Neural cell (in vitro differentiated cells): Measurements from ENCODE around the gene ACLY. TPM values are rescaled to one million over a fixed set of nuclear protein-coding genes. Genes with fewer than 3 reads are reported as not detected.

Experiments
- H2AFZ ChIP-seq: fragments of 200-600, 300-800 bp; sonication (generic), shearing (Covaris generic); 2 replicates; pipeline ENCODE4 v1.6.0; 2014; ENCODE audit warnings: low read depth, mild to moderate bottlenecking, antibody characterized with exemption, low read length, moderate library complexity
- H3F3A ChIP-seq: fragments of 200-600 bp; shearing (Covaris generic); 2 replicates; pipeline ENCODE4 v1.6.1; 2016; ENCODE audit warnings: mild to moderate bottlenecking, moderate library complexity, mixed read lengths, antibody characterized with exemption, low read length; ENCODE audit not compliant: insufficient read depth, poor library complexity, severe bottlenecking
- H3K27ac ChIP-seq: fragments of 200-600, 300-800 bp; sonication (generic), shearing (Covaris generic); 2 replicates; pipeline ENCODE4 v1.5.1; 2014; ENCODE audit warnings: mild to moderate bottlenecking, low read length, moderate library complexity
- H3K27me3 ChIP-seq: fragments of 300-800, 200-600 bp; sonication (generic), shearing (Covaris generic); 2 replicates; pipeline ENCODE4 v1.6.0; 2014; ENCODE audit warnings: mild to moderate bottlenecking, low read depth, low read length, moderate library complexity; ENCODE audit not compliant: insufficient read depth
- H3K36me3 ChIP-seq: fragments of 300-800, 200-600 bp; sonication (generic), shearing (Covaris generic); 2 replicates; pipeline ENCODE4 v1.5.1; 2014; ENCODE audit warnings: mild to moderate bottlenecking, antibody characterized with exemption, low read length, moderate library complexity; ENCODE audit not compliant: insufficient read depth
- H3K4me2 ChIP-seq: fragments of 300-800, 200-600 bp; sonication (generic), shearing (Covaris generic); 2 replicates; pipeline ENCODE4 v1.6.0; 2014; ENCODE audit warnings: mild to moderate bottlenecking, low read length
- H3K4me3 ChIP-seq: fragments of 300-800, 200-600 bp; sonication (generic), shearing (Covaris generic); 2 replicates; pipeline ENCODE4 v1.5.1; 2014; ENCODE audit warnings: mild to moderate bottlenecking, low read length, moderate library complexity
- H3K79me2 ChIP-seq: fragments of 200-600 bp; shearing (Covaris generic); replicated peaks from 2 replicates; pipeline ENCODE4 v1.6.0; 2014; ENCODE audit warnings: mild to moderate bottlenecking, low read length, moderate library complexity; ENCODE audit not compliant: insufficient read depth
- H3K9ac ChIP-seq: fragments of 300-800, 200-600 bp; sonication (generic), shearing (Covaris generic); 2 replicates; pipeline ENCODE4 v1.6.1; 2016; ENCODE audit warnings: mild to moderate bottlenecking, low read length, mixed read lengths
- H3K9me2 ChIP-seq: fragments of 200-600 bp; shearing (Covaris generic); 2 replicates; pipeline ENCODE4 v1.6.1; 2016; ENCODE audit warnings: mild to moderate bottlenecking, low read length, mixed read lengths; ENCODE audit not compliant: insufficient read depth
- H3K9me3 ChIP-seq: fragments of 200-600, 300-800 bp; sonication (generic), shearing (Covaris generic); 2 replicates; pipeline ENCODE4 v1.6.1; 2016; ENCODE audit warnings: mild to moderate bottlenecking, mixed run types, low read length, moderate library complexity, mixed read lengths
- H4K20me1 ChIP-seq: fragments of 200-600 bp; shearing (Covaris generic); 2 replicates; pipeline ENCODE4 v1.6.1; 2016; ENCODE audit warnings: mild to moderate bottlenecking, mixed run types; ENCODE audit not compliant: insufficient read depth
- CTCF ChIP-seq: fragments of 450-650 bp; IDR thresholded peaks from 2 replicates; pipeline ENCODE4 v1.5.1; 2014; ENCODE audit warnings: antibody characterized with exemption, mild to moderate bottlenecking, moderate library complexity; ENCODE audit not compliant: poor library complexity, severe bottlenecking
- EP300 ChIP-seq: fragments of 450-650 bp; conservative IDR thresholded peaks from 2 replicates; pipeline ENCODE4 v1.6.1; 2014; ENCODE audit warnings: antibody characterized with exemption, mild to moderate bottlenecking, moderate library complexity; ENCODE audit not compliant: poor library complexity, severe bottlenecking
- EZH2 ChIP-seq: fragments of 200-600, 300-800 bp; shearing (Covaris generic), sonication (generic); IDR thresholded peaks from 2 replicates; pipeline ENCODE4 v1.6.1; 2014; ENCODE audit warnings: antibody characterized with exemption, low read length, borderline replicate concordance, mild to moderate bottlenecking; ENCODE audit not compliant: insufficient read depth, poor library complexity, severe bottlenecking
- MXI1 ChIP-seq: fragments of 450-650 bp; conservative IDR thresholded peaks from 2 replicates; pipeline ENCODE4 v1.6.1; 2014; ENCODE audit warnings: antibody characterized with exemption, mild to moderate bottlenecking; ENCODE audit not compliant: poor library complexity, severe bottlenecking
- POLR2AphosphoS5 ChIP-seq: IDR thresholded peaks from 2 replicates; pipeline ENCODE4 v1.6.1; 2012
- RAD21 ChIP-seq: fragments of 450-650 bp; conservative IDR thresholded peaks from 2 replicates; pipeline ENCODE4 v1.6.1; 2014; ENCODE audit warnings: antibody characterized with exemption, mild to moderate bottlenecking, moderate library complexity
- REST ChIP-seq: IDR thresholded peaks from 2 replicates; pipeline ENCODE4 v1.6.1; 2012; ENCODE audit warnings: borderline replicate concordance
- SMC3 ChIP-seq: fragments of 450-650 bp; conservative IDR thresholded peaks from 2 replicates; pipeline ENCODE4 v1.6.1; 2014; ENCODE audit warnings: antibody characterized with exemption, mild to moderate bottlenecking, moderate library complexity; ENCODE audit not compliant: poor library complexity
- TAF1 ChIP-seq: IDR thresholded peaks from 2 replicates; pipeline ENCODE4 v1.6.1; 2012; ENCODE audit warnings: low read depth
- polyA plus RNA-seq: library from polyadenylated mRNA; depleted of rRNA; stranded (reverse); fragments of >200 nt; gene quantifications from 2 replicates; pipeline ENCODE4 v1.2.3, GENCODE V29; 2014

Gene ACLY
- polyA plus RNA-seq, 1 donor from 2014 or later: 136 TPM

- peaks cover 31% of the 10 kb centered on the region for H3K79me2 ChIP-seq
- TF ChIP-seq POLR2AphosphoS5 (no peak), TAF1 (no peak), RAD21 (no peak), SMC3 (no peak), EP300 (no peak), REST (no peak), MXI1 (no peak), EZH2 (no peak), CTCF (no peak)
- no peaks in the 10 kb centered on the region for H3K27me3 ChIP-seq
- no peaks in the 10 kb centered on the region for H3K36me3 ChIP-seq
- no peak overlapping the region for H3K9ac ChIP-seq
- no peaks in the 10 kb centered on the region for H3F3A ChIP-seq
- no peak overlapping the region for H3K4me2 ChIP-seq
- H3K4me3 ChIP-seq: no peak overlapping the region
- no peaks in the 10 kb centered on the region for H3K9me2 ChIP-seq
- H3K9me3 ChIP-seq: no peaks in the 10 kb centered on the region
- no peak overlapping the region for H2AFZ ChIP-seq
- peaks cover 5% of the 10 kb centered on the region for H4K20me1 ChIP-seq
- no peak overlapping the region for H3K27ac ChIP-seq
These were observed 1.8 kb upstream of the ACLY start for GRCh38 chr17:41920580-41920955.

GRCh38 chr17:41919840-41920579 lies 1.3 kb upstream of the ACLY start:
- Histone ChIP-seq H3K27ac (peak overlapping the region; percentile 89), H4K20me1 (peaks cover 5% of the 10 kb centered on the region), H3K27me3 (no peaks in the 10 kb centered on the region), H2AFZ (peak overlapping the region; percentile 88), H3K4me2 (peak overlapping the region; percentile 80), H3K4me3 (peak overlapping the region; percentile 100), H3K9me2 (no peaks in the 10 kb centered on the region), H3K9me3 (no peaks in the 10 kb centered on the region), H3K79me2 (peaks cover 36% of the 10 kb centered on the region), H3K9ac (peak overlapping the region; percentile 95), H3F3A (no peaks in the 10 kb centered on the region), H3K36me3 (no peaks in the 10 kb centered on the region)
- TF ChIP-seq RAD21: no peak
- no peak for TF ChIP-seq EZH2
- no peak for TF ChIP-seq TAF1
- TF ChIP-seq POLR2AphosphoS5: no peak
- TF ChIP-seq EP300: no peak
- no peak for TF ChIP-seq CTCF
- TF ChIP-seq MXI1: no peak
- TF ChIP-seq REST: no peak
- no peak for TF ChIP-seq SMC3
